ENCODE data around the gene ZBTB18. TPM values are rescaled to one million over a fixed set of nuclear protein-coding genes. Genes with fewer than 3 reads are reported as not detected.

Gene ZBTB18
- total and polyA plus RNA-seq, 2 of the 4 experiments (the other 2 are of a cell fraction), result 10.0 to 16.0 TPM

- Histone ChIP-seq H2AK9ac (replicated peaks; ENCODE audit: low read depth, low read length, poor library complexity) (no peak overlapping the region), H3K9ac (ENCODE audit: low read depth, low read length) (no peak overlapping the region), H4K8ac (ENCODE audit: low read depth in 2 of 2, low read length in 2 of 2) (no peak overlapping the region), H2BK15ac (ENCODE audit: low read depth, low read length) (no peak overlapping the region), H3K18ac (ENCODE audit: low read depth, low read length) (no peak overlapping the region), H2BK5ac (ENCODE audit: low read depth, low read length, poor library complexity, severe bottlenecking) (no peak overlapping the region), H2AK5ac (ENCODE audit: low read depth, low read length) (no peak overlapping the region), H3K79me1 (ENCODE audit: low read depth in 1 of 2, low read length in 2 of 2) (no peaks in the 10 kb centered on the region), H2AFZ (replicated peaks; ENCODE audit: low read length, poor library complexity) (no peak overlapping the region), H4K20me1 (ENCODE audit: insufficient read depth, low read length) (no peaks in the 10 kb centered on the region), H4K5ac (ENCODE audit: low read depth, low read length) (no peak overlapping the region), H3K36me3 (ENCODE audit: control insufficient read depth, insufficient read depth, low read length) (no peaks in the 10 kb centered on the region), H3K14ac (replicated peaks; ENCODE audit: low read depth, low read length) (no peak overlapping the region), H3K4me2 (ENCODE audit: low read depth, low read length) (no peak overlapping the region), H3K4me1 (ENCODE audit: control insufficient read depth, insufficient read depth, low read length) (no peaks in the 10 kb centered on the region), H2BK20ac (ENCODE audit: low read depth, low read length) (no peak overlapping the region), H3K27me3 (ENCODE audit: control insufficient read depth, insufficient read depth, low read length) (peaks cover 35% of the 10 kb centered on the region), H3K23ac (ENCODE audit: low read depth, low read length) (no peak overlapping the region), H3K9me1 (ENCODE audit: insufficient read depth, low read length) (no peaks in the 10 kb centered on the region), H3K4me3 (ENCODE audit: insufficient read depth, low read depth, low read length) (no peak overlapping the region), H3K9me3 (ENCODE audit: control insufficient read depth, insufficient read depth, low read length) (no peaks in the 10 kb centered on the region), H4K91ac (ENCODE audit: insufficient read depth, low read depth, low read length) (no peak overlapping the region), H3K4ac (ENCODE audit: low read depth, low read length) (no peak overlapping the region), H3K27ac (ENCODE audit: insufficient read depth, low read length) (no peak overlapping the region), H2BK120ac (ENCODE audit: low read depth, low read length) (no peak overlapping the region), H3K56ac (ENCODE audit: extremely low read depth, insufficient read depth, low read length) (no peak overlapping the region)
- CTCF ChIA-PET, result no interaction called here
- in situ Hi-C loops (cut with MboI; ENCODE audit: low sequenced_read_pairs) (no loop called here), dilution Hi-C loops (cut with HindIII; ENCODE audit: low sequenced_read_pairs, unreplicated experiment) (no loop called here), intact Hi-C loops (cut with micrococcal nuclease) (no loop called here)
- no TSS peak for BruUV-seq (replicated peaks)
- DNase-seq, result no peak
- no CpG with 5 or more reads among the region's 8 CpGs for WGBS, 2 experiments (ENCODE audit: extremely low coverage in 2 of 2, insufficient read length in 1 of 2)
- POLR2A ChIA-PET (ENCODE audit: unreplicated experiment), result no interaction called here
- no peak for ATAC-seq (ENCODE audit: low read depth)
- TF ChIP-seq RCOR1 (IDR thresholded peaks at IDR 0.05; ENCODE audit: insufficient replicate concordance, low read length), result no peak
- no peak for TF ChIP-seq USF2 (IDR thresholded peaks at IDR 0.05; ENCODE audit: low read depth, low read length)
- TF ChIP-seq FOS (IDR thresholded peaks at IDR 0.05; ENCODE audit: low read depth, low read length), result no peak
- TF ChIP-seq CTCF (conservative IDR thresholded peaks at IDR 0.05; ENCODE audit: low read depth, low read length), result no peak
- no peak for TF ChIP-seq MXI1 (IDR thresholded peaks at IDR 0.05; ENCODE audit: borderline replicate concordance, low read depth, low read length)
- TF ChIP-seq, protein P1, sequence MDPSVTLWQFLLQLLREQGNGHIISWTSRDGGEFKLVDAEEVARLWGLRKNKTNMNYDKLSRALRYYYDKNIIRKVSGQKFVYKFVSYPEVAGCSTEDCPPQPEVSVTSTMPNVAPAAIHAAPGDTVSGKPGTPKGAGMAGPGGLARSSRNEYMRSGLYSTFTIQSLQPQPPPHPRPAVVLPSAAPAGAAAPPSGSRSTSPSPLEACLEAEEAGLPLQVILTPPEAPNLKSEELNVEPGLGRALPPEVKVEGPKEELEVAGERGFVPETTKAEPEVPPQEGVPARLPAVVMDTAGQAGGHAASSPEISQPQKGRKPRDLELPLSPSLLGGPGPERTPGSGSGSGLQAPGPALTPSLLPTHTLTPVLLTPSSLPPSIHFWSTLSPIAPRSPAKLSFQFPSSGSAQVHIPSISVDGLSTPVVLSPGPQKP (IDR thresholded peaks at IDR 0.05; ENCODE audit: borderline replicate concordance, low read depth, low read length), result no peak
Observed at GRCh38 chr1:244076740-244077139, 25.7 kb downstream of the ZBTB18 start.

All from IMR-90 (cell line).